Measurements from ENCODE around the gene EXOC6.

GRCh38 chr10:92826061-92826460 lies 22.3 kb upstream of the EXOC6 start:
- TF ChIP-seq POLR2A (IDR thresholded peaks at IDR 0.05) (no peak), CTCF (IDR thresholded peaks at IDR 0.05) (no peak), EP300 (IDR thresholded peaks at IDR 0.05) (no peak)
